ENCODE measurements around the gene ANKRD34C.

The ANKRD34C gene

GRCh38 chr15:79282371-79283251 lies at the start of gene ANKRD34C:
TSS of gene ANKRD34C (plus strand) at chr15:79282722. CDS start at chr15:79293285, 10,563 bp downstream.
- no peak for DNase-seq

- DNase-seq, result no peak
Observed at GRCh38 chr15:79233236-79233635, 49.3 kb upstream of the ANKRD34C start.

GRCh38 chr15:79240036-79240435 lies 42.5 kb upstream of the ANKRD34C start:
- DNase-seq, result no peak

GRCh38 chr15:79243723-79244122 lies 38.8 kb upstream of the ANKRD34C start:
- DNase-seq, result no peak

GRCh38 chr15:79244876-79245275 lies 37.6 kb upstream of the ANKRD34C start:
- DNase-seq, result no peak

GRCh38 chr15:79248183-79248582 lies 34.3 kb upstream of the ANKRD34C start:
- no peak for DNase-seq

- no peak for DNase-seq
Observed at GRCh38 chr15:79257454-79257853, 25.1 kb upstream of the ANKRD34C start.

GRCh38 chr15:79261836-79262235 lies 20.7 kb upstream of the ANKRD34C start:
- DNase-seq, result no peak

- DNase-seq, result no peak
Observed at GRCh38 chr15:79265167-79265566, 17.4 kb upstream of the ANKRD34C start.

GRCh38 chr15:79265987-79266579 lies 16.4 kb upstream of the ANKRD34C start:
- no peak for DNase-seq

- peak; percentile 44 for DNase-seq
Observed at GRCh38 chr15:79283252-79284048, 928 bp downstream of the ANKRD34C start.

GRCh38 chr15:79290642-79291275 lies 8.2 kb downstream of the ANKRD34C start:
- no peak for DNase-seq

GRCh38 chr15:79292011-79292410 lies 9.5 kb downstream of the ANKRD34C start:
- no peak for DNase-seq

GRCh38 chr15:79294075-79294474 lies 11.6 kb downstream of the ANKRD34C start:
- DNase-seq, result no peak

GRCh38 chr15:79296583-79296982 lies 14.1 kb downstream of the ANKRD34C start:
- peak; percentile 26 for DNase-seq

- no peak for DNase-seq
Observed at GRCh38 chr15:79299126-79299840, 16.8 kb downstream of the ANKRD34C start.

- no peak for DNase-seq
Observed at GRCh38 chr15:79299841-79300235, 17.3 kb downstream of the ANKRD34C start.

GRCh38 chr15:79307251-79307650 lies 24.7 kb downstream of the ANKRD34C start:
- peak; percentile 6 for DNase-seq

- no peak for DNase-seq
Observed at GRCh38 chr15:79308874-79309273, 26.4 kb downstream of the ANKRD34C start.

- no peak for DNase-seq
Observed at GRCh38 chr15:79310612-79310984, 28.1 kb downstream of the ANKRD34C start.

- DNase-seq, result peak; percentile 92
Observed at GRCh38 chr15:79310985-79311900, 28.7 kb downstream of the ANKRD34C start, which contains the start of gene TMED3. TSS of gene TMED3 (plus strand) at chr15:79311112. CDS start at chr15:79311250, 138 bp downstream.

All from activated CD4-positive, alpha-beta T cell treated with anti-CD3 and anti-CD28 coated beads, Interleukin-2, Interleukin-6, amounts not matched to agents 100 ng/mL and 50 ng/mL, durations not matched to agents 16 hours and 8 hours (primary cell).